ENCODE data around the gene FAM107B. TPM values are rescaled to one million over a fixed set of nuclear protein-coding genes. Genes with fewer than 3 reads are reported as not detected.

FAM107B gene
- total RNA-seq, 1 donor from 2014 or later, result 39.0 TPM

- no peak for TF ChIP-seq CTCF (conservative IDR thresholded peaks at IDR 0.05)
- H3K27ac Mint-ChIP-seq (ENCODE audit: unreplicated experiment), result no peak overlapping the region
- no peaks in the 10 kb centered on the region for H3K27me3 Mint-ChIP-seq (ENCODE audit: low read depth)
- peaks cover 10% of the 10 kb centered on the region for H3K4me1 Mint-ChIP-seq
- H3K4me3 Mint-ChIP-seq, result no peak overlapping the region
- H3K9me3 Mint-ChIP-seq, result peaks cover 2% of the 10 kb centered on the region
- peaks cover 3% of the 10 kb centered on the region for H3K36me3 Mint-ChIP-seq (ENCODE audit: low read depth)
- no peak for DNase-seq (ENCODE audit: low read depth, low spot score)
Observed at GRCh38 chr10:14698829-14699170, 75.9 kb downstream of the FAM107B start.

GRCh38 chr10:14698111-14698828 lies 76.4 kb downstream of the FAM107B start:
- Mint-ChIP-seq H3K4me3 (no peak overlapping the region), H3K4me1 (peaks cover 10% of the 10 kb centered on the region), H3K27me3 (ENCODE audit: low read depth) (no peaks in the 10 kb centered on the region), H3K9me3 (peaks cover 5% of the 10 kb centered on the region), H3K27ac (ENCODE audit: unreplicated experiment) (no peak overlapping the region), H3K36me3 (ENCODE audit: low read depth) (peaks cover 3% of the 10 kb centered on the region)
- TF ChIP-seq CTCF (conservative IDR thresholded peaks at IDR 0.05), result no peak
- DNase-seq (ENCODE audit: low read depth, low spot score), result no peak

GRCh38 chr10:14697281-14697680 lies 77.4 kb downstream of the FAM107B start:
- no peak for TF ChIP-seq CTCF (conservative IDR thresholded peaks at IDR 0.05)
- Mint-ChIP-seq H3K4me1 (peaks cover 7% of the 10 kb centered on the region), H3K9me3 (peaks cover 5% of the 10 kb centered on the region), H3K27ac (ENCODE audit: unreplicated experiment) (no peak overlapping the region), H3K36me3 (ENCODE audit: low read depth) (peaks cover 3% of the 10 kb centered on the region), H3K27me3 (ENCODE audit: low read depth) (no peaks in the 10 kb centered on the region), H3K4me3 (no peak overlapping the region)
- no peak for DNase-seq (ENCODE audit: low read depth, low spot score)

GRCh38 chr10:14696821-14697220 lies 77.9 kb downstream of the FAM107B start:
- Mint-ChIP-seq H3K27ac (ENCODE audit: unreplicated experiment) (no peak overlapping the region), H3K9me3 (peaks cover 5% of the 10 kb centered on the region), H3K27me3 (ENCODE audit: low read depth) (no peaks in the 10 kb centered on the region), H3K4me3 (no peak overlapping the region), H3K4me1 (peaks cover 7% of the 10 kb centered on the region), H3K36me3 (ENCODE audit: low read depth) (peaks cover 3% of the 10 kb centered on the region)
- DNase-seq (ENCODE audit: low read depth, low spot score), result no peak
- TF ChIP-seq CTCF (conservative IDR thresholded peaks at IDR 0.05), result no peak

- TF ChIP-seq CTCF (conservative IDR thresholded peaks at IDR 0.05), result no peak
- no peak for DNase-seq (ENCODE audit: low read depth, low spot score)
- Mint-ChIP-seq H3K27me3 (ENCODE audit: low read depth) (no peaks in the 10 kb centered on the region), H3K36me3 (ENCODE audit: low read depth) (peaks cover 3% of the 10 kb centered on the region), H3K9me3 (peaks cover 5% of the 10 kb centered on the region), H3K4me3 (no peak overlapping the region), H3K4me1 (peaks cover 3% of the 10 kb centered on the region), H3K27ac (ENCODE audit: unreplicated experiment) (no peak overlapping the region)
Observed at GRCh38 chr10:14695847-14696480, 78.7 kb downstream of the FAM107B start.

All from neural crest cell (in vitro differentiated cells).